22Rv1 (cell line): ENCODE data around the gene PTPRD.
"Not testable (repeated sequence)": the region's sequence is repeated elsewhere in the genome, so short reads cannot be mapped to it uniquely, and the experiment has no call there.

ENCODE experiments used
- CTCF ChIP-seq: fragments of 450-650 bp; IDR thresholded peaks from 2 replicates; pipeline ENCODE4 v1.5.1; 2017; ENCODE audit warnings: mild to moderate bottlenecking
- ZFX ChIP-seq: fragments of 450-650 bp; IDR thresholded peaks from 2 replicates; pipeline ENCODE4 v1.6.1; 2017; ENCODE audit warnings: antibody characterized with exemption, borderline replicate concordance

- not testable (repeated sequence) for TF ChIP-seq CTCF, ZFX
Measured at GRCh38 chr9:9097254-9097653, 1515.5 kb downstream of the PTPRD start.
